Inflammatory macrophage treated with lipopolysaccharide for 1 hour (primary cell): ENCODE measurements around the gene BNIP3.

Experiments used
- DNase-seq, 2 donors: peaks; one replicate each; pipeline ENCODE4 v3.0.0-alpha.2; 2020 to 2022

BNIP3 gene

GRCh38 chr10:131981429-131982184, at the start of gene BNIP3:
TSS of gene BNIP3 (minus strand) at chr10:131981923. CDS start at chr10:131981806, 117 bp downstream.
- peak; percentile 47 to 69 for DNase-seq

GRCh38 chr10:132030898-132031463, 49.3 kb upstream of the BNIP3 start:
- no peak for DNase-seq

- DNase-seq, result no peak
These were observed 47.0 kb upstream of the BNIP3 start for GRCh38 chr10:132028706-132029105.

- DNase-seq, result no peak
These were observed 45.8 kb upstream of the BNIP3 start for GRCh38 chr10:132027423-132027983.

- peak; percentile 59 to 89 for DNase-seq
These were observed 41.5 kb upstream of the BNIP3 start for GRCh38 chr10:132023092-132023811.

GRCh38 chr10:132022241-132022640, 40.5 kb upstream of the BNIP3 start:
- DNase-seq, result no peak

GRCh38 chr10:132021504-132022143, 39.9 kb upstream of the BNIP3 start:
- no peak for DNase-seq

GRCh38 chr10:132021046-132021445, 39.3 kb upstream of the BNIP3 start:
- DNase-seq, result no peak

- DNase-seq, result no peak
These were observed 38.7 kb upstream of the BNIP3 start for GRCh38 chr10:132020456-132020855.

GRCh38 chr10:132019366-132019765, 37.6 kb upstream of the BNIP3 start:
- no peak for DNase-seq

- DNase-seq, result no peak
These were observed 36.7 kb upstream of the BNIP3 start for GRCh38 chr10:132018446-132018845.

GRCh38 chr10:132016514-132016913, 34.8 kb upstream of the BNIP3 start:
- DNase-seq, result no peak

GRCh38 chr10:132011445-132011844, 29.7 kb upstream of the BNIP3 start:
- DNase-seq, result no peak

- peak; percentile 12 to 38 for DNase-seq
These were observed 29.3 kb upstream of the BNIP3 start for GRCh38 chr10:132011024-132011423.

- DNase-seq, result peak; percentile 78 to 91
These were observed 28.8 kb upstream of the BNIP3 start for GRCh38 chr10:132010483-132010882.

GRCh38 chr10:132009575-132009974, 27.9 kb upstream of the BNIP3 start:
- no peak for DNase-seq

GRCh38 chr10:132007681-132008080, 26.0 kb upstream of the BNIP3 start:
- DNase-seq, result no peak

GRCh38 chr10:132006966-132007365, 25.2 kb upstream of the BNIP3 start:
- no peak for DNase-seq

- peak; percentile 11 to 24 for DNase-seq
These were observed 23.4 kb upstream of the BNIP3 start for GRCh38 chr10:132005147-132005546.

GRCh38 chr10:132004052-132004451, 22.3 kb upstream of the BNIP3 start:
- no peak for DNase-seq

- no peak for DNase-seq
These were observed 21.7 kb upstream of the BNIP3 start for GRCh38 chr10:132003282-132003924.

GRCh38 chr10:132002004-132002403, 20.3 kb upstream of the BNIP3 start:
- no peak for DNase-seq
